Measurements from ENCODE around the gene UROC1. TPM values are rescaled to one million over a fixed set of nuclear protein-coding genes. Genes with fewer than 3 reads are reported as not detected.

The UROC1 gene
- total RNA-seq, 1 donor, result not detected

GRCh38 chr3:126549861-126550487 is 32.4 kb upstream of the UROC1 start:
- Histone ChIP-seq H3K27me3 (ENCODE audit: insufficient read depth, low read length) (peaks cover 26% of the 10 kb centered on the region), H3K9me3 (ENCODE audit: low read depth, low read length) (no peaks in the 10 kb centered on the region)
- no peak for TF ChIP-seq CTCF (IDR thresholded peaks at IDR 0.05; ENCODE audit: extremely low read depth, low read depth, low read length)

DNA sequence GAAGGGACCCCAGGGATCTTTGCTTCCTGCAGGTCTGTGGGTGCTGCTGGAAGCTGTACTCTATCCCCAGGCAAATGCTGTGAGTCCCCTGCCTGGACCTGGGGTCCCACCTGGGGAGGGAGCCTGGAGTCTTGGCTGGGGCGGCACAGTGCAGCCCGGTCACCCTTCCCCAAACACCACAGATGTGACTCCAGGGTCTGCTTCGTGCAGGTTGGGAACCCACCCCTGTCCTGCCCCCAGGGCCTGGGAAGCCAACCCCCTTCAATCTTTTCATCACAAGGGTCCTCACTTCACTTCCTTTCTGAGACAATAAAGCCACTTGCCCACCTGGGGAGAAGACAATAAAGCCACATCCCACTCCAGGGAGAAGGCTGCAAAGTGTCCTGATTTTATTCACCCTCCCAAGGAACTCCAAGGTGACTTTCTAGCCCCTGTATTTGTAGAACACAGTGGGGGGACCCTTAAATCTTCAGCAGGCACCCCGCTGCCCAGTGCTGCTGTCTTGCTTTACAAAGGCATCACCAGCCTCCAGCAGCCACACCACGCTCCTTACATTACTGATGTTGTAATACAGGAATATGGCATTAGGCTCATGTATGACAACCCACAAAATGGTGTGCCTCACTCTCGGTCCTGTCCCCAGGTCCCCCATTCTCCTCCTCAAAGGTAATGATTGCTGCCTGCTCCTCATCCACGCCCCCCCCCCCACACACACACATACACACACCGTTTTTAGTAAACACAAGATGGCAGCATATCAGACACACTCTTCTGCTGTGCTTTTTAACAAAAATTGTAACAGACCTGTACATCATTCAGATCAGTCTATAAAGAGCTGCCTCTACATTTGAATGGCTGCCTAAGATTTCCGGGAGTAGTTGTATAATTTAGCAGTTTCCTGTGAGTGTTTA is 31.2 kb upstream of the UROC1 start:
- no peak for TF ChIP-seq CTCF (IDR thresholded peaks at IDR 0.05; ENCODE audit: extremely low read depth, low read depth, low read length)
- no peaks in the 10 kb centered on the region for H3K36me3 ChIP-seq (ENCODE audit: insufficient read depth, low read length)
- H3K4me3 ChIP-seq (ENCODE audit: insufficient read depth, low read length), result no peak overlapping the region
- no peaks in the 10 kb centered on the region for H3K4me1 ChIP-seq (ENCODE audit: insufficient read depth, low read length)
- H4K20me1 ChIP-seq (ENCODE audit: insufficient read depth, low read length), result no peaks in the 10 kb centered on the region
- H3K27ac ChIP-seq (ENCODE audit: low read depth, low read length), result no peak overlapping the region
- peak; percentile 62 for DNase-seq (ENCODE audit: insufficient read length, low spot score, missing footprints)
- H2AFZ ChIP-seq (ENCODE audit: low read length), result no peak overlapping the region
- no peaks in the 10 kb centered on the region for H3K9me3 ChIP-seq (ENCODE audit: low read depth, low read length)
- H3K27me3 ChIP-seq (ENCODE audit: insufficient read depth, low read length), result peaks cover 26% of the 10 kb centered on the region
- no peak overlapping the region for H3K4me2 ChIP-seq (ENCODE audit: insufficient read depth, low read length)
- no peaks in the 10 kb centered on the region for H3K79me2 ChIP-seq (ENCODE audit: insufficient read depth, low read length)

More at GRCh38 chr3:126549861-126550487, 32.4 kb upstream of the UROC1 start:
- Histone ChIP-seq H3K4me3 (ENCODE audit: insufficient read depth, low read length) (no peak overlapping the region), H3K79me2 (ENCODE audit: insufficient read depth, low read length) (no peaks in the 10 kb centered on the region), H3K4me1 (ENCODE audit: insufficient read depth, low read length) (no peaks in the 10 kb centered on the region), H3K36me3 (ENCODE audit: insufficient read depth, low read length) (no peaks in the 10 kb centered on the region), H4K20me1 (ENCODE audit: insufficient read depth, low read length) (no peaks in the 10 kb centered on the region), H2AFZ (ENCODE audit: low read length) (no peak overlapping the region), H3K4me2 (ENCODE audit: insufficient read depth, low read length) (no peak overlapping the region), H3K27ac (ENCODE audit: low read depth, low read length) (no peak overlapping the region)
- peak; percentile 58 for DNase-seq (ENCODE audit: insufficient read length, low spot score, missing footprints)

- Histone ChIP-seq H3K4me1 (ENCODE audit: insufficient read depth, low read length) (no peaks in the 10 kb centered on the region), H3K4me2 (ENCODE audit: insufficient read depth, low read length) (no peak overlapping the region), H3K27me3 (ENCODE audit: insufficient read depth, low read length) (peaks cover 26% of the 10 kb centered on the region), H3K9me3 (ENCODE audit: low read depth, low read length) (no peaks in the 10 kb centered on the region), H3K79me2 (ENCODE audit: insufficient read depth, low read length) (no peaks in the 10 kb centered on the region), H3K4me3 (ENCODE audit: insufficient read depth, low read length) (no peak overlapping the region), H4K20me1 (ENCODE audit: insufficient read depth, low read length) (no peaks in the 10 kb centered on the region), H3K27ac (ENCODE audit: low read depth, low read length) (no peak overlapping the region), H2AFZ (ENCODE audit: low read length) (no peak overlapping the region), H3K36me3 (ENCODE audit: insufficient read depth, low read length) (no peaks in the 10 kb centered on the region)
- no peak for TF ChIP-seq CTCF (IDR thresholded peaks at IDR 0.05; ENCODE audit: extremely low read depth, low read depth, low read length)
- DNase-seq (ENCODE audit: insufficient read length, low spot score, missing footprints), result peak; percentile 61
Measured at GRCh38 chr3:126547721-126548120, 30.1 kb upstream of the UROC1 start.
